K562 (cell line): ENCODE measurements around the gene CBLC. TPM values are rescaled to one million over a fixed set of nuclear protein-coding genes. Genes with fewer than 3 reads are reported as not detected.

Experiments used
- ATAC-seq: fragments of 200-7000 bp; cut with Tn5 transposase; 3 replicates; pipeline ENCODE4 v1.9.1; 2020; ENCODE audit warnings: moderate library complexity
- BruUV-seq: library from RNA; stranded (reverse); fragments of 400-500 nt; replicated peaks from 2 replicates; lab custom pipeline; 2021; lab: Mats Ljungman, UMichigan
- CTCF ChIA-PET: fragments of 300-600 bp; formaldehyde crosslinking; extraction: SDS; loops from one replicate; lab custom pipeline; 2021; ENCODE audit warnings: low intra/inter-chr PET ratio; lab: Yijun Ruan, JAX
- POLR2A ChIA-PET: fragments of 300-600, 350-650 bp; sonication (Branson Sonifier 250); formaldehyde crosslinking; extraction: SDS; loops from one replicate; lab custom pipeline; 2021; ENCODE audit warnings: antibody characterized with exemption, inconsistent platforms; lab: Yijun Ruan, JAX
- DNase-seq, 4 experiments: peaks; one replicate each; pipeline versions ENCODE4 v3.0.0 to v3.0.0-alpha.2; 2011 to 2018; ENCODE audit warnings: low spot score in 3 of 4, mixed read lengths in 3 of 4; ENCODE audit errors: extremely low read depth in 1 of 4
- FAIRE-seq: peaks from 2 replicates; lab custom pipeline; 2011; peaks lifted over from hg19 to GRCh38; lab: Jason Lieb, UNC
- H2AFZ ChIP-seq: 2 replicates; pipeline ENCODE4 v1.6.0; 2011; ENCODE audit warnings: low read depth, low read length, control low read depth, inconsistent platforms
- H3K27ac ChIP-seq: fragments of 200-600 bp; 3 replicates; pipeline ENCODE4 v1.8.0; 2011; ENCODE audit warnings: low read depth, mild to moderate bottlenecking, control low read depth, inconsistent platforms, low read length, moderate library complexity, mixed read lengths; ENCODE audit errors: extremely low read depth
- H3K27me3 ChIP-seq, 2 experiments: fragments of 300-600 bp in 1 of 2; 2 replicates in 1 of 2; 3 replicates in 1 of 2; pipeline versions ENCODE4 v1.6.0 to v1.8.0; 2011; ENCODE audit warnings: inconsistent platforms in 2 of 2, low read length in 2 of 2, mild to moderate bottlenecking in 1 of 2, mixed read lengths in 1 of 2, moderate library complexity in 1 of 2; ENCODE audit not compliant: control insufficient read depth in 2 of 2, insufficient read depth in 2 of 2
- H3K36me3 ChIP-seq: fragments of 300-600 bp; 3 replicates; pipeline ENCODE4 v1.8.0; 2011; ENCODE audit warnings: mild to moderate bottlenecking, low read length, inconsistent platforms; ENCODE audit not compliant: control insufficient read depth, insufficient read depth
- H3K4me1 ChIP-seq, 2 experiments: fragments of 200-600 bp in 1 of 2; replicated peaks in 1 of 2; 2 replicates in 1 of 2; 3 replicates in 1 of 2; pipeline versions ENCODE4 v1.5.1 to v1.8.0; 2011; ENCODE audit warnings: inconsistent platforms in 2 of 2, low read length in 2 of 2, mild to moderate bottlenecking in 1 of 2, mixed read lengths in 1 of 2, moderate library complexity in 1 of 2; ENCODE audit not compliant: control insufficient read depth in 2 of 2, insufficient read depth in 2 of 2
- H3K4me2 ChIP-seq: 2 replicates; pipeline ENCODE4 v1.6.1; 2011; ENCODE audit warnings: low read length, control low read depth, inconsistent platforms, mixed read lengths; ENCODE audit not compliant: insufficient read depth
- H3K4me3 ChIP-seq: fragments of 200-600 bp; sonication (generic), shearing (Covaris generic); 2 replicates; pipeline ENCODE4 v1.5.1; 2016; ENCODE audit warnings: control low read depth, inconsistent platforms
- H3K79me2 ChIP-seq: fragments of 200-600 bp; 3 replicates; pipeline ENCODE4 v1.8.0; 2011; ENCODE audit warnings: low read length, inconsistent platforms; ENCODE audit not compliant: control insufficient read depth, insufficient read depth
- H3K9ac ChIP-seq, 2 experiments: 2 replicates each; pipeline versions ENCODE4 v1.6.0 to v1.6.1; 2011; ENCODE audit warnings: low read depth in 2 of 2, low read length in 2 of 2, control low read depth in 1 of 2, inconsistent platforms in 1 of 2, mild to moderate bottlenecking in 1 of 2, mixed read lengths in 1 of 2; ENCODE audit not compliant: insufficient read depth in 1 of 2
- H3K9me1 ChIP-seq: one replicate; pipeline ENCODE4 v1.6.0; 2011; ENCODE audit warnings: inconsistent platforms, mild to moderate bottlenecking, low read length, moderate library complexity; ENCODE audit not compliant: control insufficient read depth, insufficient read depth
- H3K9me3 ChIP-seq: replicated peaks from 2 replicates; pipeline ENCODE4 v1.5.1; 2011; ENCODE audit warnings: low read depth, low read length, inconsistent platforms; ENCODE audit not compliant: control insufficient read depth, insufficient read depth
- H4K20me1 ChIP-seq: replicated peaks from 2 replicates; pipeline ENCODE4 v1.6.1; 2011; ENCODE audit warnings: low read length, inconsistent platforms, mixed read lengths; ENCODE audit not compliant: control insufficient read depth, insufficient read depth
- AFF1 ChIP-seq, 2 experiments: fragments of 450-650 bp; IDR thresholded peaks; 2 replicates each; pipeline ENCODE4 v1.6.1; 2018; ENCODE audit warnings: mild to moderate bottlenecking in 2 of 2, low read depth in 1 of 2; ENCODE audit not compliant: partially characterized antibody in 2 of 2
- BCOR ChIP-seq: fragments of 450-650 bp; IDR thresholded peaks from 2 replicates; pipeline ENCODE4 v1.6.1; 2016
- CGGBP1 ChIP-seq: fragments of 250-450 bp; sonication (Bioruptor Pico); IDR thresholded peaks from 2 replicates; pipeline ENCODE4 v1.9.0; 2021; ENCODE audit warnings: mild to moderate bottlenecking
- ESRRA ChIP-seq: fragments of 450-650 bp; IDR thresholded peaks from 2 replicates; pipeline ENCODE4 v1.6.1; 2014; ENCODE audit warnings: low read depth, mild to moderate bottlenecking, moderate library complexity, borderline replicate concordance
- U2AF1 ChIP-seq: fragments of 200-400 bp; formaldehyde crosslinking; optimal IDR thresholded peaks from 2 replicates; pipeline ENCODE3; 2017; ENCODE audit warnings: mild to moderate bottlenecking, low read depth, low read length, moderate library complexity
- ZFP36 ChIP-seq: fragments of 150-350 bp; IDR thresholded peaks from 2 replicates; pipeline ENCODE4 v1.6.1; 2018; ENCODE audit warnings: low read length, low read depth; ENCODE audit not compliant: partially characterized antibody
- ZNF699 ChIP-seq: fragments of 250-450 bp; sonication (Bioruptor Pico); IDR thresholded peaks from 2 replicates; pipeline ENCODE4 v1.8.0; 2021; ENCODE audit warnings: mild to moderate bottlenecking, moderate library complexity; ENCODE audit not compliant: insufficient replicate concordance
- ZNF75A ChIP-seq: fragments of 450-650 bp; formaldehyde crosslinking; IDR thresholded peaks from 2 replicates; pipeline ENCODE4 v1.4.0; 2020; ENCODE audit warnings: mild to moderate bottlenecking
- WGBS: fragments of 100-300 bp; shearing (Covaris generic); methylation state at CpG from one replicate; pipeline ENCODE4 v1.1.6; 2016; ENCODE audit warnings: low coverage, mixed read lengths; ENCODE audit not compliant: insufficient coverage; ENCODE audit errors: missing lambda C conversion rate; 5-methylcytosine and 5-hydroxymethylcytosine counted together
- in situ Hi-C: fragments of 300-500 bp; cut with MboI; formaldehyde crosslinking; loops from 4 replicates; pipeline ENCODE4 v1.15.0; 2018; ENCODE audit warnings: inconsistent platforms, mixed read lengths
- intact Hi-C: fragments of 100-400 bp; cut with micrococcal nuclease; formaldehyde crosslinking; loops from 2 replicates; pipeline ENCODE4 v1.14.2; 2022
- polyA plus RNA-seq, 8 experiments: library from polyadenylated mRNA; depleted of rRNA in 4 of 8; stranded (reverse) in 5 of 8; unstranded in 3 of 8; fragments of >200 nt; fragmentation: Nextera tagmentation in 2 of 8; fragmentation: Illumina TruSeq in 1 of 8; extraction: Ambion mirVana in 2 of 8; extraction: Trizol in 1 of 8; gene quantifications; 2 replicates each; pipeline versions ENCODE4 v1.2.1 to v1.2.3, GENCODE V29; 2011 to 2014; ENCODE audit warnings: inconsistent platforms in 1 of 8, missing spikeins in 1 of 8
- total RNA-seq, 7 experiments: library from RNA; depleted of rRNA in 6 of 7; stranded (reverse); fragments of >200 nt in 6 of 7; fragmentation: Illumina TruSeq in 2 of 7; extraction: Trizol in 2 of 7; gene quantifications; 2 replicates each; pipeline versions ENCODE4 v1.2.1 to v1.2.3, GENCODE V29; 2011 to 2021; ENCODE audit warnings: low replicate concordance in 1 of 7
- TF ChIP-seq, protein P1 (sequence below): sonication (generic); IDR thresholded peaks from 2 replicates; pipeline ENCODE4 v1.6.1; 2016

The CBLC gene
- total and polyA plus RNA-seq, 9 of the 15 experiments (the other 6 are each of a cell fraction or from before 2014, with no cell fraction given): 0.09 TPM; not detected in 8

DNA sequence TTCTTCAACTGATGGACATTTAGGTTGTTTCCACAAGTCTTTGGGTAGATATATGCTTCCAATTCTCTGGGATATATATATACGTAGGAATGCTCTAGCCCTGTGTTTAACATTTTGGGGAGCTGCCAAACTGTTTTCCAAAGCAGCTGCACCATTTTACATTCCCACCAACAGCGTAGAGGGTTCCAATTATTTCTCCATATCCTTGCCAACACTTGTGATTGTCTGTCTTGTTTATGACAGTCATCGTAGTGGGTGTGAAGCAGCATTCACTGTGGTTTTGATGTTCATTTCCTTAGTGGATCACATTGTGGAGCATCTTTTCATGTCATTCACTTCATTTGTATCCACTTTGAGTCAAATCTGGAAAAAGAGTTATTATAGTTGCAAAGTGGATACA lies 4.7 kb upstream of the CBLC start:
- ChIA-PET POLR2A (interaction anchor here (0.7 to 1.6 kb wide), 3 partner anchors 8 to 56 kb away, joined by 3 read pairs; no protein-coding TSS in a partner anchor), CTCF (interaction anchor here (0.8 kb wide), 1 partner anchor 84 kb away, joined by 5 read pairs; no protein-coding TSS in a partner anchor)
- 28% methylated on average over 3 of the region's 3 CpGs for WGBS
- peak; percentile 73 for FAIRE-seq
- TF ChIP-seq U2AF1: no peak
- peak; percentile 60 for TF ChIP-seq ZFP36
- no TSS peak for BruUV-seq
- Histone ChIP-seq H3K4me1 (peaks cover 4 to 24% of the 10 kb centered on the region in 2 experiments; a peak in 3 of 5 replicates), H2AFZ (no peak overlapping the region), H3K27me3 (no peaks in the 10 kb centered on the region), H3K9ac (no peak overlapping the region), H3K36me3 (no peaks in the 10 kb centered on the region), H3K79me2 (no peaks in the 10 kb centered on the region), H3K9me3 (no peaks in the 10 kb centered on the region), H3K4me3 (no peak overlapping the region), H4K20me1 (no peaks in the 10 kb centered on the region), H3K27ac (no peak overlapping the region), H3K9me1 (no peaks in the 10 kb centered on the region), H3K4me2 (no peak overlapping the region)
- intact Hi-C loops (no loop called here), in situ Hi-C loops (no loop called here)
- ATAC-seq: no peak
- no peak for DNase-seq

DNA sequence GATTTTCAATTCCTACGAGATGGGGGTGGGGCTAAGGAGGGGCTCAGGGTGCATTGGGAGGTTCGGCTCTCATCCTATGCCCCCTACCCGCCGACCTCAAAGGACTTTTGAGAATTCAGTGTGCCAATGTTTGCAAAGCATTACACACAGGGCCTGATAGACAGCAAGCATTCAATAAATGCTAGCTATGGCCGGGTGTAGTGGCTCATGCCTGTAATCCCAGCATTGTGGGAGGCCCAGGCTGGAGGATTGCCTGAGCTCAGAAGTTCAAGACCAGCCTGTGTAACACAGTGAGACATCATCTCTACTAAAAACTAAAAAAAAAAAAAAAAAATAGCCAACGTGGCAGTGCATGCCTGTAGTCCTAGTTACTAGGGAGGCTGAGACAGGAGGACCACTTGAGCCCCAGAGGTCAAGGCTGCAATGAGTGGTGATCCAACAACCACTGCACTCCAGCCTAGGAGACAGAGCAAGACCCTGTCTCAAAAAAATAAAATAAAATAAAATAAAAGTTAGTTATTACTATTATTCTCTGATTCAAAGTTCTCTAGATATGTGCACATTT lies 1.9 kb upstream of the CBLC start:
- Histone ChIP-seq H3K9ac (no peak overlapping the region), H3K4me3 (no peak overlapping the region), H4K20me1 (no peaks in the 10 kb centered on the region), H3K4me1 (peaks cover 4 to 23% of the 10 kb centered on the region in 2 experiments; a peak in 3 of 5 replicates), H3K4me2 (no peak overlapping the region), H3K27me3 (no peaks in the 10 kb centered on the region), H3K36me3 (no peaks in the 10 kb centered on the region), H2AFZ (no peak overlapping the region), H3K79me2 (no peaks in the 10 kb centered on the region), H3K9me1 (no peaks in the 10 kb centered on the region), H3K9me3 (no peaks in the 10 kb centered on the region), H3K27ac (no peak overlapping the region)
- DNase-seq: no peak
- CTCF ChIA-PET: interaction anchor here (0.7 kb wide), 1 partner anchor 534 kb away, joined by 4 read pairs; no protein-coding TSS in a partner anchor
- intact Hi-C loops: no loop called here
- FAIRE-seq: no peak
- ATAC-seq: no peak
- 56% methylated on average over 5 of the region's 6 CpGs for WGBS
- POLR2A ChIA-PET: no interaction called here
- in situ Hi-C loops: loop anchor here (5.0 kb wide), 1 partner anchor 203 kb away; no protein-coding TSS in a partner anchor
- no TSS peak for BruUV-seq
- TF ChIP-seq BCOR (no peak), ZNF699 (CRISPR knock-in tag) (no peak), CGGBP1 (CRISPR knock-in tag) (no peak), AFF1 (IDR thresholded peaks at IDR 0.05; ENCODE audit: low read depth in 1 of 2, partially characterized antibody in 2 of 2) (no peak), ZNF75A (no peak), ESRRA (no peak)
- TF ChIP-seq, protein P1, sequence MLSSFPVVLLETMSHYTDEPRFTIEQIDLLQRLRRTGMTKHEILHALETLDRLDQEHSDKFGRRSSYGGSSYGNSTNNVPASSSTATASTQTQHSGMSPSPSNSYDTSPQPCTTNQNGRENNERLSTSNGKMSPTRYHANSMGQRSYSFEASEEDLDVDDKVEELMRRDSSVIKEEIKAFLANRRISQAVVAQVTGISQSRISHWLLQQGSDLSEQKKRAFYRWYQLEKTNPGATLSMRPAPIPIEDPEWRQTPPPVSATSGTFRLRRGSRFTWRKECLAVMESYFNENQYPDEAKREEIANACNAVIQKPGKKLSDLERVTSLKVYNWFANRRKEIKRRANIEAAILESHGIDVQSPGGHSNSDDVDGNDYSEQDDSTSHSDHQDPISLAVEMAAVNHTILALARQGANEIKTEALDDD: no peak
